ENCODE measurements around the gene CBARP. TPM values are rescaled to one million over a fixed set of nuclear protein-coding genes. Genes with fewer than 3 reads are reported as not detected.

Gene CBARP
- total and polyA plus RNA-seq, 2 donors (not counting 3 experiments of a cell fraction or from before 2014, with no cell fraction given), result 3.5 to 9.2 TPM

GRCh38 chr19:1218751-1219567 is 18.8 kb downstream of the CBARP start:
- DNase-seq (ENCODE audit: low read depth, low spot score) (no peak), FAIRE-seq (no peak)
- H3K4me3 ChIP-seq (replicated peaks in 1 of 3; ENCODE audit: insufficient read depth in 1 of 3, low read depth in 1 of 3, low read length in 3 of 3), result no peak overlapping the region
- CTCF ChIA-PET, result no interaction called here
- no peaks in the 10 kb centered on the region for H3K9me1 ChIP-seq (replicated peaks; ENCODE audit: control insufficient read depth, extremely low read depth, insufficient read depth, low read length)
- no peak overlapping the region for H3K27ac ChIP-seq (ENCODE audit: insufficient read depth, low read depth, low read length)
- peaks cover 46% of the 10 kb centered on the region for H3K79me2 ChIP-seq (ENCODE audit: control insufficient read depth, insufficient read depth, low read length)
- H3K4me1 ChIP-seq (ENCODE audit: control insufficient read depth, extremely low read depth, insufficient read depth, low read length), result peaks cover 20% of the 10 kb centered on the region
- intact Hi-C loops (cut with micrococcal nuclease) (no loop called here), dilution Hi-C loops (cut with MboI; ENCODE audit: extremely low pct_ligation_motif_present, low sequenced_read_pairs) (no loop called here)
- no peak overlapping the region for H2AFZ ChIP-seq (ENCODE audit: low read depth, low read length)
- H3K9me3 ChIP-seq (replicated peaks; ENCODE audit: control insufficient read depth, insufficient read depth, low read length), result no peaks in the 10 kb centered on the region
- H3K36me3 ChIP-seq (ENCODE audit: control insufficient read depth in 2 of 2, extremely low read depth in 1 of 2, insufficient read depth in 2 of 2, low read length in 2 of 2), result peaks cover 5 to 13% of the 10 kb centered on the region in 2 experiments
- no peak overlapping the region for H3K9ac ChIP-seq (replicated peaks; ENCODE audit: extremely low read depth, insufficient read depth, low read length)
- no peak overlapping the region for H3K4me2 ChIP-seq (ENCODE audit: insufficient read depth, low read length)
- TF ChIP-seq POLR2AphosphoS5 (IDR thresholded peaks at IDR 0.05; ENCODE audit: insufficient read depth, low read depth, low read length) (no peak), JUN (IDR thresholded peaks at IDR 0.05; ENCODE audit: borderline replicate concordance, insufficient read depth, insufficient read length, low read depth) (no peak), MYC (IDR thresholded peaks at IDR 0.05; ENCODE audit: low read depth, low read length) (no peak), FOS (IDR thresholded peaks at IDR 0.05; ENCODE audit: borderline replicate concordance, insufficient read depth, low read length) (no peak), EZH2 (IDR thresholded peaks at IDR 0.05; ENCODE audit: borderline replicate concordance, low read depth, low read length, severe bottlenecking) (no peak), CTCF (IDR thresholded peaks at IDR 0.05; ENCODE audit: extremely low read depth in 1 of 2, insufficient read depth in 1 of 2, low read depth in 1 of 2, low read length in 2 of 2) (no peak), POLR2A (IDR thresholded peaks at IDR 0.05; ENCODE audit: low read depth, low read length) (no peak), MAX (IDR thresholded peaks at IDR 0.05; ENCODE audit: insufficient read depth, insufficient read length) (no peak), GATA2 (IDR thresholded peaks at IDR 0.05; ENCODE audit: insufficient read depth, insufficient read length, low read depth, low read length) (no peak)
- no peaks in the 10 kb centered on the region for H4K20me1 ChIP-seq (replicated peaks; ENCODE audit: control insufficient read depth, extremely low read depth, insufficient read depth, low read length)
- POLR2A ChIA-PET, result no interaction called here
- H3K27me3 ChIP-seq (ENCODE audit: control insufficient read depth in 2 of 2, insufficient read depth in 2 of 2, low read length in 2 of 2), result no peaks in the 10 kb centered on the region
- no TSS peak for BruUV-seq (replicated peaks)
